ENCODE results near the gene KAZN.

Gene KAZN

DNA sequence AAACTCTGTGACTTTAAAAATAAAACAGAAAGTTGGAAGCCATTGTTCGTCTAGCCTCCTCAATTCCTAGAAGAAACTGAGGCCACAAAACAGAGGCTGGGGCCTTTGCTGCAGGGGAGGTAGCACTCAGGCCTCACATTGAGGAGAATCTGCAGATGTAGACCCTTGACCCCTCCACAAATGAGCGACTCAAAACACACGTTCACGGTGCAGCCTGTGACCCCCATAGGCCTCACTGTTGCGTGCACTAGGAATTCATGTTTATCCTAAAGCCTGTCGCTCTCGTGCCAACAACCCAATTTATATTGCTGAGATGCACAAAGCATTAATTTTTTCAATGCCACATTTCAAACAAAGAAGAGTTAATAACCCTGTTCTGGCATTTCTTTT is 560.7 kb downstream of the KAZN start:
- no peak for DNase-seq (ENCODE audit: low spot score)

DNA sequence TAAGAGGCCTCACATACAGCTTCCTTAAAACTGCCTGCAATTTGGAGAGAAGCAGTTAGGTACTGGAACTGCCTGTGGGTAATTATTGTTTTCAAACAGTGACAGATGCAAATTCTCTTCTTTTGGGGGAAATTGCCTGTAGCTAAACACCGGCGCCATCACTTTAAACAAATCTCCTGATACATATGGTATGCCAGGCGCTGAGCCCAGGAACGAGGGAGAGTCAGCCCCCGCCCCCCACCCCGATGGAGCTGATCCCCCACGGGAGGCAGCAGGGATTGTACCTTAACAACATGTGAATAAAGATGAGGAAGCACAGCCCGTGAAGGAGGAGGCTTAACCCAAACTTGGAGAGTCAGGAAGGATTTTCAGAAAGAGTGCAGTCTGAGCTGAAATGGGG is 562.1 kb downstream of the KAZN start:
- no peak for DNase-seq (ENCODE audit: low spot score)

DNA sequence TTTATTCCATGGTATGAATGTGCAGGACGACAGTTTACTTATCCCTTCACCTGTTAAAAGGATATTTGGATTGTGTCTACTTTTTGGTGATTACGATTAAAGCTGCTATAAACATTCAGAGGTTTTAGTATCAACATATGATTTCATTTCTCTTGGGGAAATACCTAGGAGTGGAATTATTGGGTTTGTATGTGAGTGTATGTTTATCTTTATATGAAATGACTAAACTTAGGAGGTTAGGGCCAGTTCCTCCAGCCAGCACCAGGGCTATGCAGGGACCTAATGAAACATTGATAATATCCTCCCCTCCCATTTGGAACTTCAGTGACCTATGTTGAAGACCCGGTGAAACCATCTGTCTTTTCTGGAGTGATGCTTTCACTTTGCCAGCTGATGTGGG is 568.9 kb downstream of the KAZN start:
- no peak for DNase-seq (ENCODE audit: low spot score)

Data from HuH-7.5 (cell line).